Measurements from ENCODE around the gene TTC19.

- TF ChIP-seq, protein P1, sequence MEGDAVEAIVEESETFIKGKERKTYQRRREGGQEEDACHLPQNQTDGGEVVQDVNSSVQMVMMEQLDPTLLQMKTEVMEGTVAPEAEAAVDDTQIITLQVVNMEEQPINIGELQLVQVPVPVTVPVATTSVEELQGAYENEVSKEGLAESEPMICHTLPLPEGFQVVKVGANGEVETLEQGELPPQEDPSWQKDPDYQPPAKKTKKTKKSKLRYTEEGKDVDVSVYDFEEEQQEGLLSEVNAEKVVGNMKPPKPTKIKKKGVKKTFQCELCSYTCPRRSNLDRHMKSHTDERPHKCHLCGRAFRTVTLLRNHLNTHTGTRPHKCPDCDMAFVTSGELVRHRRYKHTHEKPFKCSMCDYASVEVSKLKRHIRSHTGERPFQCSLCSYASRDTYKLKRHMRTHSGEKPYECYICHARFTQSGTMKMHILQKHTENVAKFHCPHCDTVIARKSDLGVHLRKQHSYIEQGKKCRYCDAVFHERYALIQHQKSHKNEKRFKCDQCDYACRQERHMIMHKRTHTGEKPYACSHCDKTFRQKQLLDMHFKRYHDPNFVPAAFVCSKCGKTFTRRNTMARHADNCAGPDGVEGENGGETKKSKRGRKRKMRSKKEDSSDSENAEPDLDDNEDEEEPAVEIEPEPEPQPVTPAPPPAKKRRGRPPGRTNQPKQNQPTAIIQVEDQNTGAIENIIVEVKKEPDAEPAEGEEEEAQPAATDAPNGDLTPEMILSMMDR (IDR thresholded peaks at IDR 0.05), result no peak
- TF ChIP-seq SIN3A (IDR thresholded peaks at IDR 0.05; ENCODE audit: borderline replicate concordance, insufficient read depth, low read depth, low read length) (no peak), POLR2AphosphoS5 (IDR thresholded peaks at IDR 0.05; ENCODE audit: low read depth, low read length) (no peak)
These were observed 76.3 kb downstream of the TTC19 start for GRCh38 chr17:16075949-16076348.

Measured in Panc1 (cell line).